ENCODE measurements around the gene TMEM132A.
"Not testable (repeated sequence)": the region's sequence is repeated elsewhere in the genome, so short reads cannot be mapped to it uniquely, and the experiment has no call there.

TMEM132A gene

GRCh38 chr11:60906132-60906972 is 17.9 kb upstream of the TMEM132A start, which contains the start of gene PRPF19:
TSS of gene PRPF19 (minus strand) at chr11:60906585. CDS start at chr11:60906382, 203 bp downstream.
- peak; percentile 99 for DNase-seq

GRCh38 chr11:60908803-60909202 is 15.5 kb upstream of the TMEM132A start:
- DNase-seq: no peak

GRCh38 chr11:60909680-60910280 is 14.5 kb upstream of the TMEM132A start:
- not testable (repeated sequence) for DNase-seq

DNA sequence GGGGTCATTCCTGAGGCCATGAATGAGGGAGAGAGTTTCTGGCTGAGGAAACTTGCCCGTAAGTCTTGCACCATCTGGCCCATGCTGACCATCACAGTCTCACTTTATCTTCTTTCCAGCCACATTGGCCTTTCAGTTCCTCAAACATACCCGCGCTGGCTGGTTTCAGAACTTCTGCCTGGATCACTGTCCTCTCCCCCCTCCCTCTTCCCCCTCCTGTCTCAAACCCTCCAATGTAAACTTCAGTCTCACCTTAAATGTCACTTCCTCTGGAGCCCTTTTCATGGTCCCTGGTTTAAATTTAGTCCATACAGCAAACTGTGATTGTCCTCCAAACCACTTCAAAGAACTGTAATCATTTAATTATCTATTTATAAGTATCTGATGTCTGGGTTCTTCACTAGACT is 14.0 kb upstream of the TMEM132A start:
- DNase-seq: peak; percentile 63

- DNase-seq: peak; percentile 38
These were observed 13.4 kb upstream of the TMEM132A start for GRCh38 chr11:60910711-60911380.

- no peak for DNase-seq
These were observed 11.9 kb upstream of the TMEM132A start for GRCh38 chr11:60912223-60912850.

DNA sequence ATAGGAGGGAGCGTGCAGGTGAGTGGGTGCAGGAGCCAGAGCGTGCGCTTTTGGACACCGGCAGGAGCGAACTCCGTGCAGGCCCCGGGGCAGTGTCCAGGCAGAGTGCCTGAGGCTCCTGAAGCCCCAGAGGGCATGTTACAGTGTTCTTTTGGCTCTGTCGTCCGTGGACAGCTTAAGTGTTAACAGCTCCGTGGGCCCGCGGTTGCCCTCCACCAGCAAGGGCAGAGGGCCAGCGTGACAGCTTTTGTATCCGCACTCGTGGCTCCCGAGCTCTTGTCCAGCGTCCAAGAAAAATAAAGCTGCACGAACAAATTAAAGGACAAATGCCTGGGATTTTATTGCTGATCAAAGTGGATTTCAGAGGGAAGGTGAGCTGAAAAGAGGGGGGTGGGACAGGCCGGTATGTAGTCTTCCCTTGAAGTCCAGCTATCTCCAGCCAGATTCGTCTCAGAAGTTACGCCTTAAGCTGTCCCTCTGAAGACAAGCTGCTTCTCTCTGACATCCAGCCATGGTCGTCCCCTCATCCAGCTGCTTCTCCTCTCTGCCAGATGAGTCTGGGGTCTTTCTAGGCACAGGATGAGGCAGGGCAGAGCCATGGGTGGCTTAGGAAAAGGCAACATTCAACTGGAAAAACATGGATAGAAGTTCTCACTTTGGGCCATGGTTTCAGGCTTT is 11.3 kb upstream of the TMEM132A start:
- no peak for DNase-seq

DNA sequence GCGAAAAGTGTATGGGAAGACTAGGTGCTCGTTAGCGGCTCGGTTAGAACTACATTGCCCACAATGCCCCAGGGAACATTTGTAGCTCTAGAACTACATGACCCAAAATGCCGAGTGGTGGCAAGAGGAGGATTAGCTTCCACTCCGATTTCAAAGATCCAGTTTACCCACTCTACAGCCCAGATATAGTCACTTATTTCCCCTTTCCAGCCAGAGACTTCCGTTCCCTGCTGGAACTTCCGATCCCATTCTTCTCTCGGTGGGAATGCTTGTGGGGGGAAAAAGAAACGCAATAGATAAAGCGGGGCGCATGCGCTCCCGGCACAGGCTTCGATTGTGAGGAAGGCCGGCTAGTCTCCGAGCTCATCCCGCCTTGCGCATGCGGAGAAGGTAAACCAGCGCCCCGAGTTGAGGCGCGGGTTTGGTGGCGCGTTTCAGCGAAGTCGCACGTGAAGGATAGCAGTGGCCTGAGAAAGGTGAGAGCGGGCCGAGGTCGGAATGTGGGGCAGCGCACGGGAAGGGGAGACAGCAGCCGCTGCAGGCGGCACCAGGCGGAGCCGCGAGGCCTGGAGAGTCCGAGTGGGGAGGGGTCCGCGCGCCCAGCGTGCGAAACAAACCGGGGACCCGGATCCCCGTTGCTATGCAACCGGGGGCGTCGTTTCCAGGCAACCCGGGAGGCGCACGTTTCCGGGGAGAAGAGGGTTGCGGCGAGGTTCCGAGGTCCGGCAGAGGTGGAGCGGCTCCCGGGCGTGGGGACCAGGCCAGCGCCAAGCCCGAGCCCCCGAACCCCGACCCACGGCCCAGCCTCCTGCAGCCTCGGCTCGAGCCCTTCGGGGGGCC is 10.2 kb upstream of the TMEM132A start, which contains the start of gene TMEM109:
Gene TMEM109 (plus strand): TSS at position 366 of the 840 bp plus-strand sequence. CDS start 5,536 bp downstream, outside the sequence.
- peak; percentile 94 for DNase-seq

- peak; percentile 64 for DNase-seq
These were observed 9.5 kb upstream of the TMEM132A start for GRCh38 chr11:60914633-60915247.

- peak; percentile 89 for DNase-seq
These were observed 8.9 kb upstream of the TMEM132A start for GRCh38 chr11:60915248-60915914.

GRCh38 chr11:60916669-60917206 is 7.5 kb upstream of the TMEM132A start:
- DNase-seq: no peak

GRCh38 chr11:60917267-60917666 is 7.0 kb upstream of the TMEM132A start:
- DNase-seq: no peak

DNA sequence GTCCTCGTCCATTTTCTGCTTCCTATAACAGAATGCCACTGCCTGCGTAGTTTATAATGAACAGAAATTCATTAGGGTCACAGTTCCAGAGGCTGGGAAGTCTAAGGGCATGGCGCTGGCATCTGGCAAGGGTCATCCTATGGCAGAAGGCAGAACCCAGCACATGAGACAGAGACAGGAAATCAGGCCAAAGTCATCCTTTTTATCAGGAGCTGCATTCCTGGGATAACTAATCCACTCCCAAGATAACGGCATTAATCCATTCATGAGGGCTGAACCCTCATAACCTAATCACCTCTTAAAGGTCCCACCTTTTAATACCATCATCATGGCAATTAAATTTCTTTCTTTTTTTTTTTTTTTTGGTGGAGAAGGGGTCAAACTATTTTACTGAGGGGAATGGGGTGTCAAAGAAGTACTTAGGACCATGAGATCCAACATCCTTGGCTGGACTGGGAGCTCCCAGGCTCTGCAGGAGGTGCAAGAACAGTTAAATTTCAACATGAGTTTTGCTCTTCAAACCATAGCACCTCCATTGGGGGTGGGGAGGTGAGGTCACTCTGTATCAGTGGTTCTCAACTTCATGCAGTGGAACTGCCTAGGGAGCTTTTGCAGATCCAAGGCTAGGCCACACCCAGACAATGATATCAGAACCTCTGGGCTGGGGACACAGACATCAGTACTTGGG is 5.9 kb upstream of the TMEM132A start:
- DNase-seq: peak; percentile 40

GRCh38 chr11:60918939-60919265 is 5.4 kb upstream of the TMEM132A start:
- no peak for DNase-seq

DNA sequence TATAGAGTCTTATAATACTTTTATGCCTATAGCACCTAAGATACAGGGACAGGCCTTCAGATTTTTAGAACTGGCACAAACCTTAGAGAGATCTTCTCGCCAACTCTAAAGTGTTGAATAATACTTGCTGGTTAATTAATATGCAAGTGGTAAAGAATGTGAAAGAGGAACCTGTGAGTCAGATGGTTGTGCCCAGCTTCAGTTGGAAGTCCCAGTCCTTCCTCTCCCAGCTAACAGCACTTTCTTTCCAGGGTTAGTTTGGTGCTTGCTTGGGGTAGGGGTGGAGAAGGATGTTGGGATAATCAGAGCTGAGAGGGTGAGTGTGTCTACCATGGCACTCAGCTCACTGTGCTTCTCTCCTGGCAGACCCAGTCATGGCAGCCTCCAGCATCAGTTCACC is 4.9 kb upstream of the TMEM132A start:
- no peak for DNase-seq

DNA sequence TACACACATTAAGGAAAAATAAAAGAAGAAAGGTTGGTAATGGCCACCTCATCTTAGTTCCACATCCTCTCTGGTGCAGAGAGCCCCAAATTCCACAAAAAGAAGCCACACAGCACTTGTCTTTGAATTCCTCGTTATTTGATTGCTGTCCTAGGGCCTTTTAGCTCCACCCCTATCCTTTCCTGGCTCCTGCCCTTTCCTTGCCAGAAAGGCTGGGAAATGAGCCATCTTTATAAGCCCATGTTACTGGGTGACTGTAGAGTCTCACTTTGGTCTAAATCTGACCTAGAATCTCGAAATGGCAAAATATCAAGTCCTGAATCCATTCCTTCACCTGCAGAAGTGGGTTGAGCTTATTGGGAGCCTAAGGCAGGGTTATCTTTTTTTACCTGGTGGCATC is 4.3 kb upstream of the TMEM132A start:
- no peak for DNase-seq

DNA sequence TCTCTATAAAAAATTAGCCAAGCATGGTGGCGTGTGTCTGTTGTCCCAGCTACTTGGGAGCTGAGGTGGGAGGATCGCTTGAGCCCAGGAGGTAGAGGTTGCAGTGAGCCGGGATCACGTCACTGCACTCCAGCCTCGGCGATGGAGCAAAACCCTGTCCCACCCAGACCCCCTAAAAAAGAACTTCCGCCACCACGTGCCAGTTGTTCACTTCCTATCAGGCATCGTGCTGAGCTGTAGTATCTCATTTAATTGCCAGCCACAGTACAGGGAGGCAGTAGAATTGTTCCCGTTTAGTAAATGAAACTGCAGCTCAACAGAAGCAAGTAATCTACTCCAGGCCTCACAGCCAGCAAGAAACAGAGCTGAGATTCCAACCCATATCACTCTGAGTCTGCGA is 3.0 kb upstream of the TMEM132A start:
- DNase-seq: no peak

- DNase-seq: no peak
These were observed 2.4 kb upstream of the TMEM132A start for GRCh38 chr11:60921777-60922335.

DNA sequence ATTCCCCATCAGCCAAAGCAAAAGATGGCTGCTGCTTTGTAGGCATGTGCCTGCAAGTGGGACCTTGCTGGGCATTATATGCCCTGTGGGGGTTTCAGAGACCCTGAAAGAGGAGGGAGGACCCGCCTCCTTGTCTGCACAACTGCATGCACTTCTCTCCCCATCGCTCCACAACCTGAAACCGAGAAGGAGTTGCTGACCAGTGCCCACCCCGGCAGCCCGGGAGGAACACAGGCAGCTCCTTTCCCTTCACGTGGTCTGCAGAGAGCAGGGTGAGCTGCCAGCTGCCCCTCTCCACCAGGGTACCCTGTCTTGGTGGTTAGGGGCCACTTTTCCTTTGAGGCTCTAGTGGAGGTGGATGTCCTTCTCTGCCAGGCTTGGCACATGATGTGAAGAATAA is 1.4 kb upstream of the TMEM132A start:
- DNase-seq: no peak
